NCI-H1105 (cell line): Measurements from ENCODE around the gene ALPL.

Experiments
- DNase-seq: peaks from one replicate; lab custom pipeline; 2025; lab: John Stamatoyannopoulos, UW

ALPL gene

GRCh38 chr1:21530368-21531016, 21.3 kb downstream of the ALPL start:
- DNase-seq, result no peak

- DNase-seq, result no peak
Observed at GRCh38 chr1:21531241-21531640, 22.0 kb downstream of the ALPL start.

- no peak for DNase-seq
Observed at GRCh38 chr1:21532496-21532895, 23.3 kb downstream of the ALPL start.

DNA sequence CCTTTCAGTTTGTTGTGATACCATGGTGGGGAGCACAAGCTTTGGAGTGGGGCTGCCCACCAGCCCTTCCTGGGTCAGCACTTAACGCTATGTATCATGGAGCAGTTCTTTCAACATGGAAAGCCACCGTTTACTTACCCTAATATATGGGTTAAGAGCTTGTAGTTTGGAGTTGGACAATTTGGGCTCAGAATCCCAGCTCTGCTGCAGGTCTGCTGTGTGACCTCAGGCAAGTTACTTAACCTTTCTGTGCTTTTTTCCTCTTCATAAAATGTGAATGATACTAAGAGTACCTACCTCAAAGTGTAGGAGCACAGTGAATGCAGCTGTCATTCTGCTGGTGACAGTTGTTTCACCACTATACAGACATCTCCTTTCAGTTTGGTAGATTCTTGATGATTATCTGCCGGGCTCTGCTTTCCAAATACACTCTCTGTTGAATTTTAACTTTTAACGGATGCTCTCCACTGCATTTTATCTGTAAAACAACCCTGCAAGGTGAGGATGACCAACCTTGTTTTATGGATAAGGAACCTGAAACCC, 23.8 kb downstream of the ALPL start:
- DNase-seq, result no peak

GRCh38 chr1:21534146-21534545, 24.9 kb downstream of the ALPL start:
- no peak for DNase-seq

GRCh38 chr1:21534674-21535378, 25.6 kb downstream of the ALPL start:
- no peak for DNase-seq

DNA sequence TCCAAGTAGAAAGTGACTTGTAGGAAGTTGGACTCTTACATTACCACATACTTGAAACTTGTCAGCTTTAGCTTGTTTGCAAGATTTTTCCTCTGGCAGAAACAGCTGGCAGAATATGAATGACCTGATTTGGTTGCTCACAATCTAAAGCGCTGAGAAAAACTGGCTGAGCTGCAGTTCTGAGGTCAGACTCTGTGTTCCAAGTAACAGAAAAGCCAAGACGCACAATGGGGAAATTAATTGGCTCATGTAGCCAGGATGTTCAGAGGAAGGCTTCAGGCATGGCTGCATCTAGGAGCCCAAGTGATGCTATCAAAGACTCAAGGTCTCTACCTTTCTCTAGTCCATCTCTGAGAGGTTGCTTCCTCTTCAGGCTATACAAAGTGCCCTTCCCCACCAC, 27.0 kb downstream of the ALPL start:
- no peak for DNase-seq

DNA sequence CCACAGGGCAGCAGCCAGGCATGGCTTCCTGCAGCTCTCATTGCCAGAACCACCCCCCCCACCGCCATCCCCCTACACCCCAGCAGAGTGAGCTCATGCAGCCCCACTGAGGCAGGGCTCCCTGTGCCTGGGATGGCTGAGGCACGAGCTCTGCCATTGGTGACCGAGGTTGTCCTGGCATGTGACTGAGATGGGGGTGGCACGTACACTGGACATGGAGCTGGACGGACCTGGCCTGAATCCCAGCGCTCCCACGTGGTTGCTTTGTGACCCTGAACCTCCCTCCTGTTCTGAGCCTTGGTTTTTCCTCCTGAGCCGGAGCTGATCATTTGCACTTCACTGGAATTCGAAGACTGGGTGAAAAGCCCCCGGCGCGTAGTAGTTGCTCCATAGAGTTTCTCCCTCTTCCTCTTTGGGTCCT, 28.3 kb downstream of the ALPL start:
- no peak for DNase-seq

GRCh38 chr1:21537932-21538630, 28.9 kb downstream of the ALPL start:
- DNase-seq, result no peak

GRCh38 chr1:21539933-21540332, 30.7 kb downstream of the ALPL start:
- DNase-seq, result no peak

DNA sequence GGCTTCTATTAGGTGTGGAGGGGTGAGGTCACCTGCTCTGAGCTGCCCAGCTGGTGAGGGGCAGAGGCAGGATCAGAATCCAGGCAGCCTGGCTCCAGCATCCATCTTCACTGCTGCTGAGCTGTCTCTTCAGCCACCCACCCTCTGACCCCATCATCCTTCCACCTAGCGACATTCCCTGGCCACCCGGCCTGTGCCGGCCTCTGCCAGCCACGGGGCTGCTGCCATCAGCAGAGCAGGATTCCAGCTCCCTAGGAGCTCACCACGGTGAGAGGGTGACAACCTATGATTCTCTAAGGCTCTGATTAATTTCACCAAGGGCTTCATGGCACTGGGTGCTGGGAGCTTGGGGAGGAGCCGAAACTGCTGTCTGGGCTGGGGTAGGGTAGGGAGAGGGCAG, 32.1 kb downstream of the ALPL start:
- no peak for DNase-seq

- DNase-seq, result no peak
Observed at GRCh38 chr1:21541835-21542234, 32.6 kb downstream of the ALPL start.

DNA sequence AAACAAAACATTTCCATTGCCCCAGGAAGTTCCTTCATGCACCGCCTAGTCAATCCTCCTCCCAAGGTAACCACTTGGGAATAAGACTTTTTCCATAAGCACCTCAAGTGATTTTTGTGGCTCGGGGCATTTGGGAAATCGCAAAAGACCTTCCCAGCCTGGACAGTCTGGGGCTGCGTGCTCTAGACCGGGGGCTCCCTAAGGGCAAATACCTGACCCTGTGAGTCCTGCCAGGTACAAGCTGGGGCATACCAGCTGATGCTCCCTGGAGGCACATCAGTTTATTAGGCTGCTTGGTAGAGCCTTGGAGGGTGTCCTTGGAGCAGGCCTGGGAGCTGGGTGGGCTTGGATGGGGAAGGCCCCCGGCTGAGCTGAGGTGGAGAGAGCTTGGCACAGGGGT, 34.4 kb downstream of the ALPL start:
- DNase-seq, result no peak

DNA sequence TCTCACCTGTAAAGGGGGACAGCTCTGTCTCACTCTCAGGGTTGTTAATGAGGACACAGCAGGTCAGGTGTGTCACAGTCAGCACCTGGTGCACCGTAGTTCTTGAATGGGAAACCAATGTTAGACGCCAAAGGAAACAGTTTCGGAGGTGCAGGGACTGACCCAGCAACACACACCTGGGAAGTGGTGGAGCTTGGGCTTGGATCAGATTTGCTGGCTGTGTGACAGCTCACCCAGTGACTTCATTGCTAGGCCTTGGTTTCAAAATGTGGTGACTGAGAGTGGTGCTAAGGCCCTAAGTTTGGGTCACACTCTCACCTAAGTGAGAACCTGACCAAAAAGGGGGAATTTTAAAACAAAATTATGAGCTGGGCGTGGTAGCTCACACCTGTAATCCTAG, 34.9 kb downstream of the ALPL start:
- DNase-seq, result no peak

GRCh38 chr1:21546122-21546825, 37.1 kb downstream of the ALPL start:
- no peak for DNase-seq

- no peak for DNase-seq
Observed at GRCh38 chr1:21547876-21548275, 38.7 kb downstream of the ALPL start.

DNA sequence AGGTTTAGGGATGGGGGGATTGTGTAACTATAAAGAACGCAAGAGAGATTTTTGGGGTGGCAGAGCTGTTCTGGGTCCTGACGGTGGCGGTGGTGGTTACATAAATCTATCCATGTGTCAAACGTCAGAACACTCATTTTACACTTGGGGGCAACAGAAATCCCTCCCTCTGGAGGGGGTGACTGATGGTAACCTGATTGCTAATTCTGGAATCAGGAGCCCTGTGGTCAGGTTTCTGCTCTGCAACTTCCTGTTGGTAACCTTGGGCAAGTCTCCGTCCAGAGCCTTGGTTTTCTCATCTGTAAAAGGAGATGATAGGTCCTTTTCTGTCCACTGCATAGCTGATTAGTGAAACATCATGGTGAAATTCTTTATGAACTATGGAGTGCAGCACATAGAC, 40.9 kb downstream of the ALPL start:
- no peak for DNase-seq

- DNase-seq, result no peak
Observed at GRCh38 chr1:21550866-21551475, 41.7 kb downstream of the ALPL start.

GRCh38 chr1:21552715-21553114, 43.5 kb downstream of the ALPL start:
- DNase-seq, result no peak

DNA sequence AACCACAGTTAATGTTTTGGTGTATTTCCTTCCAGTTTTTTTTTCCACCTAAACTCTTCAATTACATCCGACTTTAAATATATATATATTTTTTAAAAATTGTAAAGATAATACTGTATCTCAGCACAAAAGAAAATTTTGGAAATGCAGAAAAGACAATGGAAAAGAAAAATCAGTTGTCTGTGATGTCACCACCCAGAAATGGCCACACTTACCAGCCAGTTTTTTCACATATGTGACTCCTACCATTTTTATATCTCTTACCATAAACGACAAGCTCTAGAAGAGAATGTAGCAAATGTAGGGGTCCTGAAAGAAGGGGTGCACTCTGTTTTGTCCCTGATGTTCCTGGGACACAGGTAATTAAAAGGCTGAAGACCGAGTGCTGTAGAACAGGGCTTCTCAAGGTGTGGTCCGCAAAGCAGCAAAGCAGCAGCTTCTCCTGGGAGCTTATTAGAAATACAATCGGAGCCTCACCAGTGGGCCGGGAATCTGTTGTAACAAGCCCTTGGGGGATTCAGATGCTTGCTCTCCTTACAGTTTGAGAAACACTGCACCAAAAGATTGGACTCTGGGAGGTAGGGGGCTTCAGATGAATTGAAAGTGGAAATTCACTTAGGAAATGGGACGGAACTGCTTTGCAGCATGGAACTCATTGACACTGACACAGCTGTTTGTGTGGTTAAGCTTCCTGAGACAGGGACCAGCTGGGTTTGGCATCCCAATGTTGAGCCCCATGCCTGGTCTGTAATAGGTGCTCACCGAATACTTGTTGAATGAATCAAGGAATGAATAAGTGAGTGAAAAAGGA, 44.1 kb downstream of the ALPL start:
- DNase-seq, result no peak
